GM18867 (cell line): ENCODE data around the gene MYO1H.
"Not testable (repeated sequence)": the region's sequence is repeated elsewhere in the genome, so short reads cannot be mapped to it uniquely, and the experiment has no call there.

Experiments
- ATAC-seq: cut with Tn5 transposase; IDR thresholded peaks from one replicate; pipeline ENCODE4 v1.9.1; 2021; ENCODE audit warnings: mild to moderate bottlenecking, moderate library complexity; ENCODE audit not compliant: unreplicated experiment

MYO1H gene, protein sequence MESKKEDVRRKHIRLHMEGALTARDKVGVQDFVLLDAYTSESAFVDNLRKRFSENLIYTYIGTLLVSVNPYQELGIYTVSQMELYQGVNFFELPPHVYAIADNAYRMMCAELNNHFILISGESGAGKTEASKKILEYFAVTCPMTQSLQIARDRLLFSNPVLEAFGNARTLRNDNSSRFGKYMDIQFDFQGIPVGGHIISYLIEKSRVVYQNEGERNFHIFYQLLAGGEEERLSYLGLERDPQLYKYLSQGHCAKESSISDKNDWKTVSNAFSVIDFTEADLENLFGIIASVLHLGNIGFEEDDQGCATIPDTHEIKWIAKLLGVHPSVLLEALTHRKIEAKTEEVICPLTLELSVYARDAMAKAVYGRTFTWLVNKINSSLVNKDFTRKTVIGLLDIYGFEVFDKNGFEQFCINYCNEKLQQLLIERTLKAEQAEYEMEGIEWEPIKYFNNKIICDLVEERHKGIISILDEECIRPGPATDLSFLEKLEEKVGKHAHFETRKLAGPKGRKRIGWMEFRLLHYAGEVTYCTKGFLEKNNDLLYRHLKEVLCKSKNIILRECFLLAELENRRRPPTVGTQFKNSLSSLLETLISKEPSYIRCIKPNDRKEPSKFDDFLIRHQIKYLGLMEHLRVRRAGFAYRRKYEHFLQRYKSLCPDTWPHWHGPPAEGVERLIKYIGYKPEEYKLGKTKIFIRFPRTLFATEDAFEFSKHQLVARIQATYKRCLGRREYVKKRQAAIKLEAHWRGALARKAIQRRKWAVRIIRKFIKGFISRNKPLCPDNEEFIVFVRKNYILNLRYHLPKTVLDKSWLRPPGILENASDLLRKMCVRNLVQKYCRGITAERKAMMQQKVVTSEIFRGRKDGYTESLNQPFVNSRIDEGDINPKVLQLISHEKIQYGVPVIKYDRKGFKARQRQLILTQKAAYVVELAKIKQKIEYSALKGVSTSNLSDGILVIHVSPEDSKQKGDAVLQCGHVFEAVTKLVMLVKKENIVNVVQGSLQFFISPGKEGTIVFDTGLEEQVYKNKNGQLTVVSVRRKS

GRCh38 chr12:109347589-109347988, at the start of gene MYO1H:
Gene MYO1H (plus strand): TSS chr12:109347900. CDS start chr12:109347961, 61 bp downstream.
- ATAC-seq, result no peak

DNA sequence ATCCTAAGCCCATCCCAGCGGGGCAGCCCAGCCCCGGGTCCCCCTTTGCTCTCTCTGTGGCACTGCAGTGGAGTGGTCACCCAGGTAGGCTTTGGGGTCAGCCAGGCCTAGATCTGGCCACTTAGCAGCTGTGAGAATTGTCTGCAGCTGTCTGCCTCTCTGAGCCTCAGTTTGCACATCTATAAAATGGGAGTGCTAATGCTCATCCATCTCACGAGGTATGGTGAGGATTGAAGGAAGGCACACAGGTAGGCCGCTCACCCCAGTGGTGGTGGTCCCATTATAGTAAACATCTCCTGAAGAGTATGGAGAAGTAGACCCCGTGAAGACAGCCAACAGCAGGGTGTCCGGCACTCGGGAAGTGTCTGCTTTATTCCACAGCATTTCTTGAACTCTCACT, 47.9 kb upstream of the MYO1H start:
- no peak for ATAC-seq

GRCh38 chr12:109301643-109302168, 46.0 kb upstream of the MYO1H start:
- no peak for ATAC-seq

DNA sequence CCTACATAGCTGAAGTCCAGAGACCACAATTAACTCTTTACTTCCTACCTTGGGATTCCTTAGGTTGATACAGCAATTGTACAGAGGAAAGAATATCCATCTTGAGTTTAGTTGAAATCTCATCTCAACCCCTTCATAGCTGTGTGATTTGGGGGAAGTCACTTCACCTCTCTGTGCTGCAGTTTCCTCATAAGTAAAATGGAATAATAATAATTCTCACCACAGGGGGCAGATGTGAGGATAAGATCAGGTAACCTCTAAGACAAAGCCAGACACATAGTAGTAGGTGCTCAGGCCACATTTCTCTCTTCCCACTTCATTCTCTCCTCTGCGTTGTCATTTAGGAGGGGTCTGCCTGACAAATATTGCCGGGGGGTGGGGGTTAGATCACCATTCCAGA, 45.3 kb upstream of the MYO1H start:
- ATAC-seq, result no peak

- ATAC-seq, result no peak
Measured at GRCh38 chr12:109302770-109303169, 44.9 kb upstream of the MYO1H start.

- ATAC-seq, result no peak
Measured at GRCh38 chr12:109304485-109304884, 43.2 kb upstream of the MYO1H start.

GRCh38 chr12:109305547-109305946, 42.2 kb upstream of the MYO1H start:
- ATAC-seq, result no peak

- ATAC-seq, result no peak
Measured at GRCh38 chr12:109307051-109307450, 40.6 kb upstream of the MYO1H start.

GRCh38 chr12:109308534-109309380, 38.9 kb upstream of the MYO1H start, which contains the start of gene FOXN4:
Gene FOXN4 (minus strand): TSS chr12:109309284. CDS start chr12:109308321, 963 bp downstream.
- no peak for ATAC-seq

GRCh38 chr12:109309381-109310246, 38.1 kb upstream of the MYO1H start:
- ATAC-seq, result no peak

DNA sequence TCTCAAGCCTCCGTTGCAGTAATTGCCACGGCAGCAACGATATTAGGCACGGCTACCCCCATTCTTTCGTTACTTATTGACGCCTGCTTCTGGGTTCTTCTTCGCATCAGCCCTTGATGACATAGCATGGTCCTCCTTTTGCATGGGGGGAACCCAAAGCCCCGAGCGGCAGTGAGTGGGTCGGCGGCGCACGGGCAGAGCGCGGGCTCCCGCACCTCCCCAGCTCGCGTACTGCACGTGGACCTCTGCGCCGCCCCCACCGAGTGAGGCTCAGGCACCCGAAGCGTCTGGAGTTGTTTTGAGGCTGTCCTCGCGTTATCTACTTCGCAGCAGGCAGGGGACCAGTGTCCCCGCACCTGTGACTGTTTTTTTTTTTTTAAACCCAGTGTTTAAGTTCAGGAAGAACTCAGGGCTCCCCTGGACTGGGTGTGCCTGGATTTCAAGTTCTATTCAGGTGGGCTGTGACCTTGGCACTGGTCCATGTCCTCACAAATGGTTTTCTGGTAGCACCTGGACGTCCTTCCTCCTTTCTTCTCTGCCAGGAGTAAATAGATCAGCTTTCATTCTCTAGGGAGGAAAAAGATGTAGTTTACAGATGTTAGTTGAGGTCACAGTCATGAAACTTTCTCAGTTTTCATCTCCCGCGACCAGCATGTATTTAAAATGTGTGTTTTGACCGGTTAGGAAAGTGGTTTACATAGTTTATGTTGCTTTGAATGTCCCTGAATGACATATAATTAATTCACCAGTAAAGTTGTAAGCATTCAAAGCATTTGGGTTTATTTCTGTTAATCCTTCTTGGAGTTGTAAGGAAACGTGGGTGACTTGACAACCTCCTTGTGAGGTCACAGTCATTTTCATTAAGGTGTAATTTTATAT, 37.2 kb upstream of the MYO1H start:
- no peak for ATAC-seq

DNA sequence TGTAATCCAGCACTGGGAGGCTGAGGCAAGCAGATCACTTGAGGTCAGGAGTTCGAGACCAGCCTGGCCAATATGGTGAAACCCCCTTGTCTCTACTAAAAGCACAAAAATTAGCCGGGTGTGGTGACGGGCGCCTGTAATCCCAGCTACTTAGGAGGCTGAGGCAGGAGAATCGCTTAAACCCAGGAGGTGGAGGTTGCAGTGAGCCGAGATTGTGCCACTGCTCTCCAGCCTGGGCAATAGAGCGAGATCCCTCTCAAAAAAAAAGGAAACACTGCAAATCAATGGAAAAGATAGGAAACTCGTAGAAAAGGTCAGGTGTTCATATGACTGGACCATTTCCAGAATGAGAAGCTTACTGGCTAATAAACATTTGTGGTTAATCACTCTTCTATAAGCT, 26.4 kb upstream of the MYO1H start:
- not testable (repeated sequence) for ATAC-seq

DNA sequence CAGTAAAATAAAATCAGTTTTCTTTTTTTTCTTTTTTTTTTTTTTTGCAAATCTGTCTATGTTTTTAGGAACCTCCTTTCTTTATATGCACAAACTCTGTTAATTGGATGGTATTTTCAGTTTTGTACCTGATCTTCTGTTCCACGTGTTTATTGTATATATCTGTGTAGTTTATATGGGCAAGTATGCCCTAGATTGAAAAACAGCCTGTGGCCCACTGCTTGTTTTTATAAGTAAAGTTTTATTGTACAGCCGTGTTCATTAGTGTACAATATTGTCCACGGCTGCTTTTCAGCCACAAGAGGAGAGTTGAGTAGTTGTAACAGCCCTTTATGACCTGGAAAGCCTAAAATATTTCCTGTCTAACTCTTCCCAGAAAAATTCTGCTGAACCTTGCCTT, 18.7 kb upstream of the MYO1H start:
- ATAC-seq, result no peak

- no peak for ATAC-seq
Measured at GRCh38 chr12:109329686-109330085, 18.0 kb upstream of the MYO1H start.

DNA sequence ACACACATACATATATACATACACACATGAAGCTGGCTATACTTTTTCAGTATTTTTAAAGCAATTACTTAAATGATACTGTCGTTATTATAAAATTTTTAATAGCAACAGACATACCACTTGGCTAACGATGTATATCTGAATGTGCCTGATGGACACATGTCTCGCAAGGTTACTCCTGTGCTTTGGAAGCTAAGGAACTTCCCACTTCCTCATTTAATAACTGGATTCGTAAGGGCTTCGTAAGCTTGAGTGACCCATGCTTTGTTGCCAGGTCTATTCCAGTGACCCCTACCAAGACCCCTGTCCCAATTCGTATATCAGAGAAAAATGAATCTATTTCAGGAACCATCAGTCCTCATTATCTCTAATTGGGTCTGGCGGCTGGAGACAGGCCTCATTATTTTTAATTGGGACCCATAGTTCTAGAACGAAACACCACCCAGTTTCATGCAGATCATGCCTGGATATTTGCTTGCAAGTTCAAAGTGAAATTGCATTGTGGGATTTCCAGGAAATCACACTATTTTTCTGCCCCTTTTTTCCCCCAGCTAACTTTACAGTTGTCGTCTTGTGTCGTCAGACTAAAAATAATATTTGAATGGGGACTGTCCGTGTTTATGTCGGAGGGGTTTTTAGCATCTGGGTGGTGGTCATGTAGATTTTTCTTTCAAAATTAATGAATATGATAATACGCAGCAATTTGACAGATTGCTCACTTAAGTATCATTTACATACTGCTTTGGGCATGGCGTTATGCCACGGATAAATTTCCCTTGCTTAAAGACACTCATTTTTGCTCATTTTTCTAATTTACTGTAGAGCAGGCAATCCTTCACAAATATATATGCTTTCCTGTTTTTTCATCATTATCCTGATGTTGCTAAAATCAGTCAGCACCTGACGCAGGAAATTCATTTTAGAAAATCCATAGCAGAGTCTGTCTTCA, 17.1 kb upstream of the MYO1H start:
- no peak for ATAC-seq

DNA sequence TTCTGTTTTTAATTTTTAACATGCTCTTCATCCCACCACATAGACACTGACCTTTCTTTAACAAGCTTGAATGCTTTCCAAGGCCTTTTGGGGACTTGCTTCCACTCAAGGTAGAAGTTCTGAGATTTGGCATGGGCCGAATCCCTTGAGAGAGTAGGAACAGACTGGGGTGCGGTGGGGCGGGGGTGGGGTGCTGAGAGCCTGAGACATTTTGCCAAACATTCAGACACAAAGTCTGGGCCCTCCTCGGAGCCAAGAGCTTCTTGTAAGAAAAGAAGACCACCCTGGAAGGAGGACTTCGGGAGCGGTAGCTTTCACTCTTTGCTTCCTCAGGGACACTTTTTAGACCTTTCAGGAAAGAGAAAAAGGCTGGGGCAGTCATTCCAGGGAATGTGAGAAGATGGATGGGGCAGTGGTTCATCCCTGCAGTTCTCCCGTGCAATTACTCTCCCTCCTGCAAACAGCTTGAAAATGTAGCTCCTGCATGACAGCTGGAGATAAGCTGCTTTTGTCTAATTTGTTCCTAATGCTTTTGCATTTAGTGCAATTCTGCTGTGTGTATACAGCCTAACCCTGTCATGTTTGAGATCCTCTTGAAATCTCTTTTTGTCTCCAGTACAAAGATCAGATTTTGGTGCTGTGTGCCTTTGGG, 16.3 kb upstream of the MYO1H start:
- ATAC-seq, result no peak

- no peak for ATAC-seq
Measured at GRCh38 chr12:109334887-109335286, 12.8 kb upstream of the MYO1H start.
